Astrocyte (in vitro differentiated cells and primary cell): ENCODE results near the gene AVPR2. TPM values are rescaled to one million over a fixed set of nuclear protein-coding genes. Genes with fewer than 3 reads are reported as not detected.
A peak's percentile ranks its signal among the peaks of the same experiment; 100 is the strongest.

Experiments used
- DNase-seq: peaks from one replicate; pipeline ENCODE4 v3.0.0-alpha.2; 2010; ENCODE audit warnings: low read depth
- FAIRE-seq: peaks from 2 replicates; lab custom pipeline; 2011; peaks lifted over from hg19 to GRCh38; lab: Jason Lieb, UNC
- H2AFZ ChIP-seq: 2 replicates; pipeline ENCODE4 v1.6.0; 2012; ENCODE audit warnings: low read depth, low read length, inconsistent platforms
- H3K27ac ChIP-seq: 2 replicates; pipeline ENCODE4 v1.5.1; 2011; ENCODE audit warnings: low read depth, low read length, inconsistent platforms
- H3K27me3 ChIP-seq: 2 replicates; pipeline ENCODE4 v1.6.0; 2011; ENCODE audit warnings: low read length, inconsistent platforms; ENCODE audit not compliant: insufficient read depth
- H3K36me3 ChIP-seq: 2 replicates; pipeline ENCODE4 v1.5.1; 2011; ENCODE audit warnings: low read length, inconsistent platforms; ENCODE audit not compliant: insufficient read depth
- H3K4me1 ChIP-seq: 2 replicates; pipeline ENCODE4 v1.5.1; 2011; ENCODE audit warnings: low read length, inconsistent platforms; ENCODE audit not compliant: insufficient read depth
- H3K4me2 ChIP-seq: 2 replicates; pipeline ENCODE4 v1.6.0; 2012; ENCODE audit warnings: low read length, inconsistent platforms
- H3K4me3 ChIP-seq: 2 replicates; pipeline ENCODE4 v1.5.1; 2011; ENCODE audit warnings: low read depth, mild to moderate bottlenecking, low read length, inconsistent platforms; ENCODE audit not compliant: insufficient read depth
- H3K79me2 ChIP-seq: 2 replicates; pipeline ENCODE4 v1.6.0; 2012; ENCODE audit warnings: mild to moderate bottlenecking, low read length, inconsistent platforms; ENCODE audit not compliant: insufficient read depth
- H3K9ac ChIP-seq: 2 replicates; pipeline ENCODE4 v1.6.0; 2012; ENCODE audit warnings: mild to moderate bottlenecking, low read length, inconsistent platforms
- H3K9me3 ChIP-seq: 2 replicates; pipeline ENCODE4 v1.5.1; 2012; ENCODE audit warnings: low read depth, mild to moderate bottlenecking, low read length, inconsistent platforms; ENCODE audit not compliant: insufficient read depth
- H4K20me1 ChIP-seq: 2 replicates; pipeline ENCODE4 v1.6.0; 2012; ENCODE audit warnings: low read length, inconsistent platforms; ENCODE audit not compliant: insufficient read depth
- H3K27ac Mint-ChIP-seq: one replicate; pipeline ENCODE4 v1.8.0; 2021; ENCODE audit warnings: mild to moderate bottlenecking, mixed read lengths; ENCODE audit not compliant: unreplicated experiment
- H3K27me3 Mint-ChIP-seq: one replicate; pipeline ENCODE4 v1.8.0; 2021; ENCODE audit warnings: low read depth, mixed read lengths; ENCODE audit not compliant: unreplicated experiment
- H3K36me3 Mint-ChIP-seq: one replicate; pipeline ENCODE4 v1.8.0; 2021; ENCODE audit warnings: low read depth, mixed read lengths; ENCODE audit not compliant: unreplicated experiment
- H3K4me1 Mint-ChIP-seq: one replicate; pipeline ENCODE4 v1.8.0; 2021; ENCODE audit warnings: low read depth, mixed read lengths; ENCODE audit not compliant: unreplicated experiment
- H3K4me3 Mint-ChIP-seq: one replicate; pipeline ENCODE4 v1.8.0; 2021; ENCODE audit warnings: mild to moderate bottlenecking, moderate library complexity, mixed read lengths; ENCODE audit not compliant: unreplicated experiment
- H3K9me3 Mint-ChIP-seq: one replicate; pipeline ENCODE4 v1.8.0; 2021; ENCODE audit warnings: mild to moderate bottlenecking, mixed read lengths; ENCODE audit not compliant: unreplicated experiment
- CTCF ChIP-seq: IDR thresholded peaks from 2 replicates; pipeline ENCODE4 v1.5.1; 2011; ENCODE audit warnings: low read depth, mild to moderate bottlenecking, inconsistent platforms, low read length, moderate library complexity; ENCODE audit not compliant: insufficient read depth
- EZH2 ChIP-seq: IDR thresholded peaks from 2 replicates; pipeline ENCODE4 v1.6.1; 2012; ENCODE audit warnings: mild to moderate bottlenecking, low read length, inconsistent platforms; ENCODE audit not compliant: insufficient read depth
- total RNA-seq: library from RNA; stranded (reverse); gene quantifications from 2 replicates; pipeline ENCODE4 v1.2.1, GENCODE V29; 2021

The AVPR2 gene
- total RNA-seq, 1 donor from 2014 or later = not detected

DNA sequence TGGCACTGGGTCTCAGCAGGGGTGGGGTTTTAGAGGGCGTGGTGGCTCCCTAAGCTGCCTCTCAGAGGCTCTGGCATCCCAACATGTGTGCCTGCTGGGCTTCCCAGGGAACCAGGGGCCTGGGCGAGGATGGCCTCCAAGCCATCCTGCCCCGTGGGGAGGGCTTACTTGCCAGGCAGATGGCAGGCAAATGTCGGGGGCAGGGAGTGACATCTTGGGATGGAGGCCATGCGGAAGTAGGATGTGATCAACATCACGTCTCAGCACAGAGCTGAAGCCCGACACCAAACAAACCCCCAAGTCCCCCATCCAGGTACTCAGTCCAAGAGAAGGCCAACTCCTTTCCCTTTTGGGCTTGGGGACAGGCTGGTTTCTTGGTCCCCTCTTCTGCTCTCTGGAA, 23.2 kb upstream of the AVPR2 start:
- Mint-ChIP-seq H3K27ac (peak overlapping the region; percentile 72), H3K4me3 (no peak overlapping the region), H3K9me3 (no peaks in the 10 kb centered on the region), H3K4me1 (peaks cover 18% of the 10 kb centered on the region), H3K36me3 (no peaks in the 10 kb centered on the region), H3K27me3 (no peaks in the 10 kb centered on the region)
- H3K27ac ChIP-seq = no peak overlapping the region
- no peak for DNase-seq
- H3K27me3 ChIP-seq = peaks cover 12% of the 10 kb centered on the region
- no peaks in the 10 kb centered on the region for H3K36me3 ChIP-seq
- H3K79me2 ChIP-seq = no peaks in the 10 kb centered on the region
- FAIRE-seq = no peak
- no peak overlapping the region for H2AFZ ChIP-seq
- no peak overlapping the region for H3K9ac ChIP-seq
- H3K9me3 ChIP-seq = no peaks in the 10 kb centered on the region
- no peak overlapping the region for H3K4me3 ChIP-seq
- H4K20me1 ChIP-seq = no peaks in the 10 kb centered on the region
- H3K4me1 ChIP-seq = peaks cover 5% of the 10 kb centered on the region
- no peak overlapping the region for H3K4me2 ChIP-seq
- TF ChIP-seq EZH2 (no peak), CTCF (no peak)

DNA sequence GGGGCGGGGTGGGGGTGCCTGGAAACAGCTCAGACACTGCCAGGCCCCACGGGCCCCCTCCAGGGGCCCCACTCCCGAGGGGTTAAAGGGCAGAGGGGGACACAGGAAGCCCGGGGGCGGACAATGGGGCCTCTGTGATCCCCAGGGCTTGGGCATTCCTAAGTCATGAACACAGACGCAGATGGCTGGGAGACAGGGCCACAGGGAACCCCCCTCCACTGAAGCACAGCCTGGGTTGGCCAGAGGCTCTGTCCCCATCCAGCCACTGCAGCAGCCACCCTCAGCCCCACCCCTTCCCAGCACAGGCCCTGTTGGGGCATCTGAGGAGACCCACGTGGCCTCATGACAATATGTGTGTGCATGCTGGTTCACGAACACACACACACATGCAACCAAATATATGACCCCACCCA, 22.4 kb upstream of the AVPR2 start:
- no peak overlapping the region for H3K9ac ChIP-seq
- no peak overlapping the region for H3K4me3 ChIP-seq
- H4K20me1 ChIP-seq = no peaks in the 10 kb centered on the region
- H3K4me1 Mint-ChIP-seq = peaks cover 16% of the 10 kb centered on the region
- FAIRE-seq = no peak
- no peaks in the 10 kb centered on the region for H3K36me3 ChIP-seq
- H3K27me3 ChIP-seq = peaks cover 13% of the 10 kb centered on the region
- H3K4me1 ChIP-seq = peaks cover 5% of the 10 kb centered on the region
- no peak overlapping the region for H2AFZ ChIP-seq
- H3K9me3 Mint-ChIP-seq = no peaks in the 10 kb centered on the region
- no peaks in the 10 kb centered on the region for H3K36me3 Mint-ChIP-seq
- no peak overlapping the region for H3K4me2 ChIP-seq
- H3K9me3 ChIP-seq = no peaks in the 10 kb centered on the region
- peak overlapping the region; percentile 75 for H3K4me3 Mint-ChIP-seq
- no peaks in the 10 kb centered on the region for H3K27me3 Mint-ChIP-seq
- H3K27ac Mint-ChIP-seq = peak overlapping the region; percentile 20
- no peak for DNase-seq
- H3K27ac ChIP-seq = no peak overlapping the region
- H3K79me2 ChIP-seq = no peaks in the 10 kb centered on the region
- TF ChIP-seq EZH2 (no peak), CTCF (no peak)

DNA sequence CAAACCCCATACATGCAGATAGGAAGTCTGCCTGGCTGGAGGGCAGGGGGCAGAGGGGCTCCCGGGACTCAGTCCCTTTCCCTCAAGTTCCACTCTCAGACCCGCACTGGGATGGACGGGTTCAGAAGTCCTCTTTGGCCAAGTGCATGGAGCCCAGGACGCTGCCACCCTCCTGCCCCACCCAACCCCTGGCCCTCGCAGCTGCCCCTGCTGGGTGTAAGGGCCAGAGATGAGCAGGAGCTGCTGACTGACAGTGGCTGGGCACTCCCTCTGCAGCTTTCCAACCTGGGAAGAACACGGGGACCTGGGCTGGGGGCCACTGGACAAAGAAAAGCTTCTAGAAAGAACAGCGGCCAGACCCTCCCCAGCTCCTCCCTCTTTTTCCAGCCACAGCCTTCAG, 21.9 kb upstream of the AVPR2 start:
- H3K4me1 ChIP-seq = peaks cover 5% of the 10 kb centered on the region
- H3K4me3 ChIP-seq = no peak overlapping the region
- Mint-ChIP-seq H3K36me3 (no peaks in the 10 kb centered on the region), H3K9me3 (no peaks in the 10 kb centered on the region), H3K4me3 (peak overlapping the region; percentile 75), H3K4me1 (peaks cover 16% of the 10 kb centered on the region), H3K27ac (peak overlapping the region; percentile 12), H3K27me3 (no peaks in the 10 kb centered on the region)
- FAIRE-seq (no peak), DNase-seq (no peak)
- no peak overlapping the region for H3K9ac ChIP-seq
- no peak overlapping the region for H3K27ac ChIP-seq
- H3K9me3 ChIP-seq = no peaks in the 10 kb centered on the region
- no peaks in the 10 kb centered on the region for H3K36me3 ChIP-seq
- H3K27me3 ChIP-seq = peaks cover 17% of the 10 kb centered on the region
- TF ChIP-seq EZH2 = no peak
- TF ChIP-seq CTCF = no peak
- H3K4me2 ChIP-seq = no peak overlapping the region
- H3K79me2 ChIP-seq = no peaks in the 10 kb centered on the region
- H2AFZ ChIP-seq = no peak overlapping the region
- H4K20me1 ChIP-seq = no peaks in the 10 kb centered on the region
